ENCODE results near the gene HDAC4.

HDAC4 gene

GRCh38 chr2:239252801-239253200, 148.0 kb downstream of the HDAC4 start:
- no peak overlapping the region for H3K4me3 ChIP-seq (ENCODE audit: low read depth, low read length)
- H3K9me3 ChIP-seq (ENCODE audit: control insufficient read depth, insufficient read depth, low read depth, low read length), result no peaks in the 10 kb centered on the region; the same call in 1 of the 2 replicates
- TF ChIP-seq SP7 (tag by site-specific recombination; IDR thresholded peaks at IDR 0.05) (no peak), ZNF658 (tag by site-specific recombination; IDR thresholded peaks at IDR 0.05) (no peak), GLIS1 (tag by site-specific recombination; IDR thresholded peaks at IDR 0.05) (no peak)
- ChIA-PET POLR2A (no interaction called here), CTCF (interaction anchor here (0.8 to 1.0 kb wide), 2 partner anchors 15 to 65 kb away, joined by 3 read pairs; no protein-coding TSS in a partner anchor)
- H3K4me1 ChIP-seq (ENCODE audit: control insufficient read depth, insufficient read depth, low read length), result no peaks in the 10 kb centered on the region
- no peak overlapping the region for H3K27ac ChIP-seq (ENCODE audit: extremely low read depth, low read depth, low read length)
- no peaks in the 10 kb centered on the region for H3K36me3 ChIP-seq (ENCODE audit: control insufficient read depth in 2 of 2, insufficient read depth in 1 of 2, low read length in 2 of 2)

GRCh38 chr2:239252393-239252792, 148.4 kb downstream of the HDAC4 start:
- POLR2A ChIA-PET, result no interaction called here
- TF ChIP-seq ZBTB10 (tag by site-specific recombination; IDR thresholded peaks at IDR 0.05), result no peak
- TF ChIP-seq ZFHX2 (tag by site-specific recombination; conservative IDR thresholded peaks at IDR 0.05), result no peak
- no peak for TF ChIP-seq ZNF157 (tag by site-specific recombination; IDR thresholded peaks at IDR 0.05)
- no peak for TF ChIP-seq ZNF433 (tag by site-specific recombination; IDR thresholded peaks at IDR 0.05; ENCODE audit: low read depth)
- no peak for TF ChIP-seq ZBTB26 (tag by site-specific recombination; optimal IDR thresholded peaks at IDR 0.05)
- TF ChIP-seq BCL11A (tag by site-specific recombination; IDR thresholded peaks at IDR 0.05; ENCODE audit: low read depth), result no peak
- TF ChIP-seq ZNF202 (tag by site-specific recombination; IDR thresholded peaks at IDR 0.05; ENCODE audit: borderline replicate concordance), result no peak
- TF ChIP-seq ZNF416 (tag by site-specific recombination; IDR thresholded peaks at IDR 0.05), result no peak
- no peak for TF ChIP-seq ZBTB49 (tag by site-specific recombination; IDR thresholded peaks at IDR 0.05; ENCODE audit: low read depth)
- TF ChIP-seq ZNF571 (tag by site-specific recombination; IDR thresholded peaks at IDR 0.05), result no peak
- no peak for TF ChIP-seq ZNF707 (tag by site-specific recombination; IDR thresholded peaks at IDR 0.05)
- TF ChIP-seq KLF9 (tag by site-specific recombination; IDR thresholded peaks at IDR 0.05; ENCODE audit: low read depth), result no peak
- TF ChIP-seq TSHZ1 (tag by site-specific recombination; IDR thresholded peaks at IDR 0.05; ENCODE audit: borderline replicate concordance), result no peak
- no peak for TF ChIP-seq ZNF704 (tag by site-specific recombination; IDR thresholded peaks at IDR 0.05)
- TF ChIP-seq YY1 (tag by site-specific recombination; IDR thresholded peaks at IDR 0.05), result no peak
- TF ChIP-seq PRDM10 (tag by site-specific recombination; IDR thresholded peaks at IDR 0.05), result no peak

More at GRCh38 chr2:239252393-239252792, 148.4 kb downstream of the HDAC4 start:
- H3K9me3 ChIP-seq (ENCODE audit: control insufficient read depth, insufficient read depth, low read depth, low read length), result no peaks in the 10 kb centered on the region; the same call in 1 of the 2 replicates
- no peaks in the 10 kb centered on the region for H3K4me1 ChIP-seq (ENCODE audit: control insufficient read depth, insufficient read depth, low read length)
- H3K4me3 ChIP-seq (ENCODE audit: low read depth, low read length), result no peak overlapping the region
- CTCF ChIA-PET, result interaction anchor here (0.8 to 1.0 kb wide), 2 partner anchors 14 to 65 kb away, joined by 3 read pairs; no protein-coding TSS in a partner anchor
- no peaks in the 10 kb centered on the region for H3K36me3 ChIP-seq (ENCODE audit: control insufficient read depth in 2 of 2, insufficient read depth in 1 of 2, low read length in 2 of 2)
- H3K27ac ChIP-seq (ENCODE audit: extremely low read depth, low read depth, low read length), result no peak overlapping the region
